Bronchial epithelial cell (primary cell): ENCODE measurements around the gene TRIM23. TPM values are rescaled to one million over a fixed set of nuclear protein-coding genes. Genes with fewer than 3 reads are reported as not detected.

Experiments used
- DNase-seq: peaks from one replicate; pipeline ENCODE4 v3.0.0-alpha.2; 2010; ENCODE audit warnings: low read depth
- FAIRE-seq: peaks from 2 replicates; lab custom pipeline; 2011; peaks lifted over from hg19 to GRCh38; lab: Jason Lieb, UNC
- H3K27me3 ChIP-seq: 2 replicates; pipeline ENCODE4 v1.5.1; 2011; ENCODE audit warnings: low read length; ENCODE audit not compliant: control insufficient read depth, insufficient read depth
- H3K36me3 ChIP-seq: 2 replicates; pipeline ENCODE4 v1.5.1; 2011; ENCODE audit warnings: low read length; ENCODE audit not compliant: control insufficient read depth, insufficient read depth
- H3K4me3 ChIP-seq: 2 replicates; pipeline ENCODE4 v1.5.1; 2011; ENCODE audit warnings: mild to moderate bottlenecking, low read depth, low read length, control low read depth
- total RNA-seq: library from RNA; depleted of rRNA; stranded (reverse); fragments of >200 nt; gene quantifications from 2 replicates; pipeline ENCODE4 v1.2.1, GENCODE V29; 2014
- TF ChIP-seq, protein P1 (sequence below): IDR thresholded peaks from 2 replicates; pipeline ENCODE4 v1.5.1; 2011; ENCODE audit warnings: mild to moderate bottlenecking, moderate library complexity, low read length, control low read depth, inconsistent platforms; ENCODE audit not compliant: insufficient read depth, severe bottlenecking

The TRIM23 gene
- total RNA-seq, 1 donor from 2014 or later: 20.5 TPM

DNA sequence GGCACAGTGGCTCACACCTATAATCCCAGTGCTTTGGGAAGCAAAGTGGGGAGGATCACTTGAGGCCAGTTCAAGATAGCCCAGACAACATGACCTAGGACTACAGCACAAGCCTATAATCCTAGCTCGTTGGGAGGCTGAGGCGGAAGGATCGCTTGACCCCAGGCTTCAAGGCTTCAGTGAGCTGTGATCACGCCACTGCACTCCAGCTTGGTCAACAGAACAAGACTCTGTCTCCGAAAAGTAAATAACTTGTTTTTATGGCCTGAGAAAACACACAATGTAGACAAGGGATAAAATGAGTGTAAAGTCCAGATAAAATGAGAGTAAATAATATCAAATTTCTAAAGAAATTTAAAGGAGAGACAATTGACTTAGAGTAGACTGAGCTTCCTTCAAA is 27.0 kb upstream of the TRIM23 start:
- DNase-seq (no peak), FAIRE-seq (no peak)
- TF ChIP-seq, protein P1, sequence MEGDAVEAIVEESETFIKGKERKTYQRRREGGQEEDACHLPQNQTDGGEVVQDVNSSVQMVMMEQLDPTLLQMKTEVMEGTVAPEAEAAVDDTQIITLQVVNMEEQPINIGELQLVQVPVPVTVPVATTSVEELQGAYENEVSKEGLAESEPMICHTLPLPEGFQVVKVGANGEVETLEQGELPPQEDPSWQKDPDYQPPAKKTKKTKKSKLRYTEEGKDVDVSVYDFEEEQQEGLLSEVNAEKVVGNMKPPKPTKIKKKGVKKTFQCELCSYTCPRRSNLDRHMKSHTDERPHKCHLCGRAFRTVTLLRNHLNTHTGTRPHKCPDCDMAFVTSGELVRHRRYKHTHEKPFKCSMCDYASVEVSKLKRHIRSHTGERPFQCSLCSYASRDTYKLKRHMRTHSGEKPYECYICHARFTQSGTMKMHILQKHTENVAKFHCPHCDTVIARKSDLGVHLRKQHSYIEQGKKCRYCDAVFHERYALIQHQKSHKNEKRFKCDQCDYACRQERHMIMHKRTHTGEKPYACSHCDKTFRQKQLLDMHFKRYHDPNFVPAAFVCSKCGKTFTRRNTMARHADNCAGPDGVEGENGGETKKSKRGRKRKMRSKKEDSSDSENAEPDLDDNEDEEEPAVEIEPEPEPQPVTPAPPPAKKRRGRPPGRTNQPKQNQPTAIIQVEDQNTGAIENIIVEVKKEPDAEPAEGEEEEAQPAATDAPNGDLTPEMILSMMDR: no peak
- Histone ChIP-seq H3K36me3 (no peaks in the 10 kb centered on the region), H3K27me3 (no peaks in the 10 kb centered on the region), H3K4me3 (no peak overlapping the region)

DNA sequence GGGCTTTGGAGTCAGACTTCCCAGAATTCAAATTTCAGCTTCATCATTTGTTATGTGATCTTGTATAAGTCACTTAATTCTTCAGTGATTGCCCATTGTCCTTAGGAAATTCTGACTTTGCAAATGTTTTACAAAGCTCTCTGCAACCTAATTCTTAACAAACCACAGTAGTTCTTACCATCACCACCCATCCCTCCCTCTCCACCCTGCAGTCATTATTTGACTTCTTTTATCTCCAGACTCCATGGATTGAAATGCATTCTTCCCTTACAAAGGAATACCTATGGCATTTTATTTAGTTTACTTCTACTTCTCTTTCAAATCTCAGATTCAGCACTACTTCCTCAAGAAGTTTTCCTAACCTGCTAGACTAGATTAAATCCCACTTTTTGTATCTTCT is 23.8 kb upstream of the TRIM23 start:
- no peak overlapping the region for H3K4me3 ChIP-seq
- TF ChIP-seq, protein P1: no peak
- FAIRE-seq: no peak
- no peaks in the 10 kb centered on the region for H3K27me3 ChIP-seq
- no peak for DNase-seq
- H3K36me3 ChIP-seq: no peaks in the 10 kb centered on the region

DNA sequence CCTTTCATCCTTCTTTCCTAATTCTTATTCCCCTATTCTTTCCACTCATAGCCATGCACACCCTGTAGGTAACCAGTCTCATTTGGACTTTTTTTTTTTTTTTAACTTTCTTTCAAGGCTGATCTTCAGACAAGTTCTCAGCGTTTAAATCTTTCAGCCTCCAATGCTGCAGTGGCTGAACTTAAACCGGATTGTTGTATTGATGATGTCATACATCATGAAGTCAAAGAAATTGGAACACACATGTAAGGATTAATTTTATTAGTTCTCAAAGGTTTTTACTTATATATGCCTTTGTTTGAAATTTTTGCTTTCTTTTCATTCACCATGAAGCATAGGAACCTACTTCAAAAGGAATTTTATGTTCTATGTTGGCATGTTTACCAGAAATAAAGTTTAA is 22.8 kb upstream of the TRIM23 start:
- TF ChIP-seq, protein P1: no peak
- no peaks in the 10 kb centered on the region for H3K27me3 ChIP-seq
- no peak for FAIRE-seq
- DNase-seq: no peak
- H3K36me3 ChIP-seq: no peaks in the 10 kb centered on the region
- no peak overlapping the region for H3K4me3 ChIP-seq

DNA sequence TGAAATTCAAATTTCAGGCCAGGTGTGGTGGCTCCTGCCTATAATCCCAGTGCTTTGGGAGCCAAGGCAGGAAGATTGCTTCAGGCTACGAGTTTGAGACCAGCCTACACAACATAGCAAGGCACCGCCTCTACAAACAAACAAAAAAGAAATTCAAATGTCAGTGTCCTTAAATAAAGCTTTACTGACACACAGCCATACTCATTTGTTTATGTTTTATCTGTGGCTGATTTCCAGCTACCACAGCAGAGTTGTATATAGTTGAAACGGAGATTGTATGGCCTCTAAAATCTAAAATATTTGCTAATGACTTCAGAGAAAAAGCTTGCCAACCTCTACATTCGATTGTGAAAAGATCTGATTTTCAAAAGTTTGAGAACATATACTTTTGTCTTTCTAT is 16.1 kb upstream of the TRIM23 start:
- peaks cover 2% of the 10 kb centered on the region for H3K36me3 ChIP-seq
- FAIRE-seq: no peak
- TF ChIP-seq, protein P1: no peak
- no peak for DNase-seq
- no peak overlapping the region for H3K4me3 ChIP-seq
- H3K27me3 ChIP-seq: no peaks in the 10 kb centered on the region

DNA sequence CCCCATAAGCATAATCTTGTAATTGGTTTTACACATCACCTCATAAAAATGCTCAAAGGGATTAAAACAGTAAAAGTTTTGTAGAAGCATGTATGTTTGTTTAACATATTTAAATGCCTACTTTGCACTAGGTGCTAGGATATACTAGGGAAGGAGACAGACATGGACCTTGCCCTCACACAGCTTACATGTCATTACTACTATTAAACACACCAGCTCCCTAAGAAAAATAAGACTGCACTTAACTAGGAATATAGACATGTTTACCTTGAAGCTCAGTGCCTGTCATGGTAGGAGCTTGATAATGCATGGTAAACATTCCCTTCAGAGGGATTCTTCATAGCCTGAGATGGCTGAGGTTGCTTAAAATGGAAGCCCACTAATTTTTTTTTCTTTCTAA is 6.8 kb upstream of the TRIM23 start:
- TF ChIP-seq, protein P1: no peak
- Histone ChIP-seq H3K4me3 (no peak overlapping the region), H3K36me3 (peaks cover 2% of the 10 kb centered on the region), H3K27me3 (no peaks in the 10 kb centered on the region)
- DNase-seq: no peak
- FAIRE-seq: no peak

DNA sequence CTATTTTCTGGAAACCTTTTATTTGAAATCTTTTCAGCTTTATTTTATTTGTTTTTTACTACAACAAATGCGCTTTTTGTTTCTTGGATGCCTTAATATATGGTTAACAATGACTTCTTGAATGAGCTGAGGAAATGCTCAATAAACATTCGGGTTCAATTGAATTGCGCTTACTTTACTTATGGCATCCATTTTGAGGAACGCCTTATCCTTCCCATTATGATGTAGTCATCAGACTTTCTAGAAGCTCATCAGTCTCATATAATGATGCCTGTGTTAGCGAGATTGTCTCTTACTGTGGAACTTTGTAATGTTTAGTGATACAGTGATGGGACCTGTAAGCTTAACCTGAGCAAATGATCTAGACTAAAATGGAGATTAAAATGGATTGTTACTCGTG is 1.6 kb upstream of the TRIM23 start:
- Histone ChIP-seq H3K27me3 (no peaks in the 10 kb centered on the region), H3K4me3 (peak overlapping the region; percentile 98), H3K36me3 (peaks cover 2% of the 10 kb centered on the region)
- TF ChIP-seq, protein P1: no peak
- FAIRE-seq (no peak), DNase-seq (no peak)
